Mesenchymal stem cell (in vitro differentiated cells and primary cell): Measurements from ENCODE around the gene ATF4.
A peak's percentile ranks its signal among the peaks of the same experiment; 100 is the strongest.

Source experiments
- DNase-seq: peaks from one replicate; pipeline ENCODE4 v3.0.0-alpha.2; 2013
- H2AFZ ChIP-seq: one replicate; pipeline ENCODE4 v1.6.1; 2013; ENCODE audit warnings: low read depth, mild to moderate bottlenecking, control low read depth, inconsistent platforms, low read length, moderate library complexity
- H2AK5ac ChIP-seq: 2 replicates; pipeline ENCODE4 v1.6.1; 2013; ENCODE audit warnings: low read length, moderate library complexity, mild to moderate bottlenecking, inconsistent platforms; ENCODE audit not compliant: severe bottlenecking
- H2BK120ac ChIP-seq: one replicate; pipeline ENCODE4 v1.6.1; 2013; ENCODE audit warnings: low read depth, mild to moderate bottlenecking, inconsistent platforms, low read length, moderate library complexity
- H2BK12ac ChIP-seq, 2 experiments: one replicate each; pipeline ENCODE4 v1.6.1; 2013; ENCODE audit warnings: inconsistent platforms in 2 of 2, low read length in 2 of 2, mild to moderate bottlenecking in 2 of 2, moderate library complexity in 2 of 2, control low read depth in 1 of 2
- H2BK15ac ChIP-seq: one replicate; pipeline ENCODE4 v1.6.1; 2013; ENCODE audit warnings: mild to moderate bottlenecking, low read depth, inconsistent platforms; ENCODE audit not compliant: poor library complexity, severe bottlenecking
- H2BK5ac ChIP-seq: 2 replicates; pipeline ENCODE4 v1.6.1; 2013; ENCODE audit warnings: low read depth, mild to moderate bottlenecking, low read length, control low read depth, inconsistent platforms; ENCODE audit not compliant: poor library complexity, severe bottlenecking
- H3K14ac ChIP-seq, 2 experiments: one replicate each; pipeline ENCODE4 v1.6.1; 2013; ENCODE audit warnings: inconsistent platforms in 2 of 2, low read length in 2 of 2, control low read depth in 1 of 2, mild to moderate bottlenecking in 1 of 2, moderate library complexity in 1 of 2
- H3K18ac ChIP-seq, 2 experiments: one replicate each; pipeline ENCODE4 v1.6.1; 2013; ENCODE audit warnings: inconsistent platforms in 2 of 2, low read length in 2 of 2, control low read depth in 1 of 2, low read depth in 1 of 2, mild to moderate bottlenecking in 1 of 2
- H3K23ac ChIP-seq, 2 experiments: one replicate each; pipeline ENCODE4 v1.6.1; 2013; ENCODE audit warnings: inconsistent platforms in 2 of 2, low read length in 2 of 2, mild to moderate bottlenecking in 2 of 2, moderate library complexity in 2 of 2, control low read depth in 1 of 2
- H3K27ac ChIP-seq: 2 replicates; pipeline ENCODE4 v1.5.1; 2013; ENCODE audit warnings: mild to moderate bottlenecking, moderate library complexity, low read length, control low read depth, inconsistent platforms; ENCODE audit not compliant: poor library complexity, severe bottlenecking
- H3K27me3 ChIP-seq, 2 experiments: 2 replicates each; pipeline versions ENCODE4 v1.6.1 to v1.7.0; 2013; ENCODE audit warnings: low read length in 2 of 2, mild to moderate bottlenecking in 2 of 2, moderate library complexity in 2 of 2, control low read depth in 1 of 2, inconsistent platforms in 1 of 2; ENCODE audit not compliant: control insufficient read depth in 1 of 2, insufficient read depth in 1 of 2
- H3K36me3 ChIP-seq, 2 experiments: 2 replicates each; pipeline versions ENCODE4 v1.6.1 to v1.7.0; 2013; ENCODE audit warnings: low read length in 2 of 2, control low read depth in 1 of 2, inconsistent platforms in 1 of 2, low read depth in 1 of 2, mild to moderate bottlenecking in 1 of 2; ENCODE audit not compliant: insufficient read depth in 2 of 2, control insufficient read depth in 1 of 2
- H3K4ac ChIP-seq, 2 experiments: one replicate each; pipeline ENCODE4 v1.6.1; 2013; ENCODE audit warnings: inconsistent platforms in 2 of 2, low read length in 2 of 2, mild to moderate bottlenecking in 2 of 2, moderate library complexity in 2 of 2, control low read depth in 1 of 2, low read depth in 1 of 2
- H3K4me1 ChIP-seq: 2 replicates; pipeline ENCODE4 v1.6.1; 2013; ENCODE audit warnings: low read depth, low read length, control low read depth; ENCODE audit not compliant: control insufficient read depth, insufficient read depth
- H3K4me2 ChIP-seq: 2 replicates; pipeline ENCODE4 v1.6.1; 2013; ENCODE audit warnings: low read length, mild to moderate bottlenecking, inconsistent platforms; ENCODE audit not compliant: poor library complexity, severe bottlenecking
- H3K4me3 ChIP-seq, 2 experiments: 2 replicates each; pipeline versions ENCODE4 v1.5.1 to v1.7.0; 2013; ENCODE audit warnings: low read length in 2 of 2, mild to moderate bottlenecking in 2 of 2, control low read depth in 1 of 2, low read depth in 1 of 2; ENCODE audit not compliant: insufficient read depth in 1 of 2
- H3K79me1 ChIP-seq: replicated peaks from 2 replicates; pipeline ENCODE4 v1.6.1; 2013; ENCODE audit warnings: mild to moderate bottlenecking, control low read depth, low read length, inconsistent platforms; ENCODE audit not compliant: poor library complexity, severe bottlenecking
- H3K9ac ChIP-seq: 2 replicates; pipeline ENCODE4 v1.7.0; 2013; ENCODE audit warnings: mild to moderate bottlenecking, low read length, moderate library complexity
- H3K9me3 ChIP-seq: 2 replicates; pipeline ENCODE4 v1.7.0; 2013; ENCODE audit warnings: mild to moderate bottlenecking, low read length; ENCODE audit not compliant: control insufficient read depth
- H4K8ac ChIP-seq: one replicate; pipeline ENCODE4 v1.6.1; 2013; ENCODE audit warnings: inconsistent platforms, mild to moderate bottlenecking, low read length, moderate library complexity
- H4K91ac ChIP-seq: one replicate; pipeline ENCODE4 v1.6.1; 2013; ENCODE audit warnings: mild to moderate bottlenecking, low read length, inconsistent platforms
- WGBS: methylation state at CpG from one replicate; pipeline ENCODE4 v1.1.7; 2013; ENCODE audit warnings: mixed read lengths; 5-methylcytosine and 5-hydroxymethylcytosine counted together

Gene ATF4

DNA sequence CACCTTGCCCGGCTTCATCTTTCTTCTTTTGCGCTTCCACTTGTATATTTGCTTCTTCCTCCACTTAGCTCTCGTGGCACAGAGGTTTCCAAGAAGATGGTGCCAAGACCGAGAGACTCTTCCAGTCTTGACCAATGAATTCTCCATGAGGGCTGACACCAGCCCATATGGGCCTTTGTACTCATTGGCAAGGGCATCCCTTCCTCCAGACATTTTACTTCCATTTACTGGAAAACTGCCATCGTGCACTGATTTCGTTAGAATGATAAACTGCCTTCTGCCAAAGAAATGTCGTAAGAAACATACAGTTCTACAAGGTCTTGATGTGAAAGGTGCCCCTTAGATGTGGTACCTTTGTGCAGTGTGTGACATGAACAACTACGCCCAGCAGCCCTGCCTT is 22.9 kb upstream of the ATF4 start:
- Histone ChIP-seq H3K4me3 (no peak overlapping the region), H3K79me1 (no peaks in the 10 kb centered on the region), H2BK15ac (no peak overlapping the region), H2BK12ac (no peak overlapping the region), H3K14ac (no peak overlapping the region), H3K4me1 (peaks cover 13% of the 10 kb centered on the region), H4K91ac (no peak overlapping the region), H3K18ac (no peak overlapping the region), H2AK5ac (no peak overlapping the region), H3K27me3 (no peaks in the 10 kb centered on the region), H4K8ac (no peak overlapping the region), H3K9me3 (no peaks in the 10 kb centered on the region), H3K27ac (no peak overlapping the region), H3K4me2 (no peak overlapping the region), H3K4ac (no peak overlapping the region), H2AFZ (no peak overlapping the region), H3K9ac (no peak overlapping the region), H3K23ac (no peak overlapping the region), H2BK5ac (no peak overlapping the region), H2BK120ac (no peak overlapping the region), H3K36me3 (no peaks in the 10 kb centered on the region)
- 97% methylated on average over 8 of the region's 8 CpGs for WGBS
- DNase-seq, result no peak

- no peak overlapping the region for H2AK5ac ChIP-seq
- H4K91ac ChIP-seq, result no peak overlapping the region
- no peak overlapping the region for H2BK15ac ChIP-seq
- no peak overlapping the region for H2BK120ac ChIP-seq
- no peak overlapping the region for H3K4me2 ChIP-seq
- peak overlapping the region in 1 of 2 experiments; percentile 30 for H3K23ac ChIP-seq
- no peak overlapping the region for H3K14ac ChIP-seq
- H3K36me3 ChIP-seq, result no peaks in the 10 kb centered on the region
- H3K18ac ChIP-seq, result no peak overlapping the region
- peaks cover 15% of the 10 kb centered on the region for H3K4me1 ChIP-seq
- 100% methylated on average over 1 of the region's 2 CpGs for WGBS
- H2BK5ac ChIP-seq, result no peak overlapping the region
- no peak for DNase-seq
- H3K27me3 ChIP-seq, result no peaks in the 10 kb centered on the region
- no peaks in the 10 kb centered on the region for H3K9me3 ChIP-seq
- H3K9ac ChIP-seq, result no peak overlapping the region
- H4K8ac ChIP-seq, result no peak overlapping the region
- H3K4ac ChIP-seq, result no peak overlapping the region
- no peak overlapping the region for H2BK12ac ChIP-seq
- no peaks in the 10 kb centered on the region for H3K79me1 ChIP-seq
- no peak overlapping the region for H2AFZ ChIP-seq
- H3K4me3 ChIP-seq, result no peak overlapping the region
- no peak overlapping the region for H3K27ac ChIP-seq
These were observed 22.0 kb upstream of the ATF4 start for GRCh38 chr22:39498368-39498767.

GRCh38 chr22:39498802-39499201 is 21.6 kb upstream of the ATF4 start:
- Histone ChIP-seq H3K36me3 (no peaks in the 10 kb centered on the region), H3K14ac (no peak overlapping the region), H3K23ac (no peak overlapping the region), H2AK5ac (no peak overlapping the region), H3K4me2 (no peak overlapping the region), H2BK120ac (no peak overlapping the region), H3K4me1 (peaks cover 18% of the 10 kb centered on the region), H2AFZ (no peak overlapping the region), H4K91ac (no peak overlapping the region), H2BK12ac (no peak overlapping the region), H3K27ac (no peak overlapping the region), H3K18ac (no peak overlapping the region), H3K9me3 (no peaks in the 10 kb centered on the region), H3K9ac (no peak overlapping the region), H2BK15ac (no peak overlapping the region), H3K79me1 (no peaks in the 10 kb centered on the region), H3K4me3 (no peak overlapping the region), H2BK5ac (no peak overlapping the region), H3K4ac (no peak overlapping the region), H3K27me3 (no peaks in the 10 kb centered on the region), H4K8ac (no peak overlapping the region)
- WGBS, result 23% methylated on average over 2 of the region's 3 CpGs
- no peak for DNase-seq

DNA sequence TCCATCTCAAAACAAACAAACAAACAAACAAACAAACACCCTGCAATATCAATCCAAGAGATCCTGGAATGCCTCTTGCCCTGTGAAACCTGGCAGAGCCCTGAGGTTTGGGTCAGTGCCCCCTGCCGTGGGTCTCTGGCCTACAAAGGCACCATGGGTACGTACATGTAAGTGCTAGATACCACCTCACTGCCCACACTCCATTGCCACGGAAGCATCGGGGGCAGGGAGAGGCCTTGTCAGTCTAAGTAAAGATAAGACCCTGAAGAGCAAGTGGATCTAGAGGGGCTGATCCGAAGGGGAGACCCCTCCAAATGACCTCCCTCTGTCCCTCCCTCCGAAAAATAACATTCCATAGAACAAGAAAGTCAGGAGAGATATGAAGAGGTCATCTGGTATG is 20.3 kb upstream of the ATF4 start:
- Histone ChIP-seq H3K4me3 (no peak overlapping the region), H2AFZ (no peak overlapping the region), H3K18ac (no peak overlapping the region), H3K9me3 (no peaks in the 10 kb centered on the region), H3K27ac (no peak overlapping the region), H4K8ac (no peak overlapping the region), H3K23ac (no peak overlapping the region), H3K36me3 (peaks cover 11 to 12% of the 10 kb centered on the region in 2 experiments), H2AK5ac (peak overlapping the region; percentile 31), H3K27me3 (no peaks in the 10 kb centered on the region), H2BK120ac (no peak overlapping the region), H2BK5ac (no peak overlapping the region), H3K4me1 (peaks cover 18% of the 10 kb centered on the region), H3K14ac (no peak overlapping the region), H3K79me1 (peaks cover 6% of the 10 kb centered on the region), H3K9ac (no peak overlapping the region), H2BK12ac (no peak overlapping the region), H3K4me2 (no peak overlapping the region), H3K4ac (no peak overlapping the region), H2BK15ac (no peak overlapping the region), H4K91ac (no peak overlapping the region)
- no peak for DNase-seq
- 85% methylated on average over 4 of the region's 6 CpGs for WGBS
